H1 (cell line): ENCODE measurements around the gene CENPX. TPM values are rescaled to one million over a fixed set of nuclear protein-coding genes. Genes with fewer than 3 reads are reported as not detected.

Experiments
- CTCF ChIA-PET: fragments of 300-600 bp; sonication (Branson Sonifier 250); formaldehyde crosslinking; loops from one replicate; lab custom pipeline; 2021; ENCODE audit not compliant: partially characterized antibody; lab: Charles Lee
- POLR2A ChIA-PET: fragments of 300-600 bp; sonication (Branson Sonifier 250); formaldehyde crosslinking; loops from one replicate; lab custom pipeline; 2021; ENCODE audit warnings: inconsistent platforms; ENCODE audit not compliant: partially characterized antibody; lab: Charles Lee
- DNase-seq, 2 experiments: peaks; one replicate each; pipeline versions ENCODE4 v3.0.0 to v3.0.0-alpha.2; 2010 to 2022; ENCODE audit warnings: low spot score in 2 of 2, low read depth in 1 of 2, mixed read lengths in 1 of 2
- FAIRE-seq: peaks from 2 replicates; lab custom pipeline; 2011; peaks lifted over from hg19 to GRCh38; lab: Jason Lieb, UNC
- H2AFZ ChIP-seq: 2 replicates; pipeline ENCODE4 v1.8.1; 2012; ENCODE audit warnings: low read length, inconsistent platforms
- H2AK5ac ChIP-seq: 2 replicates; pipeline ENCODE4 v1.6.1; 2013; ENCODE audit warnings: low read depth, low read length
- H2BK120ac ChIP-seq: replicated peaks from 2 replicates; pipeline ENCODE3; 2013; ENCODE audit warnings: low read depth, low read length, inconsistent platforms
- H2BK12ac ChIP-seq: 2 replicates; pipeline ENCODE4 v1.6.1; 2013; ENCODE audit warnings: low read depth, low read length
- H2BK15ac ChIP-seq: 2 replicates; pipeline ENCODE4 v1.6.1; 2013; ENCODE audit warnings: low read length
- H2BK20ac ChIP-seq: 2 replicates; pipeline ENCODE4 v1.6.1; 2013; ENCODE audit warnings: low read length
- H2BK5ac ChIP-seq: 2 replicates; pipeline ENCODE4 v1.6.1; 2013; ENCODE audit warnings: low read depth, low read length
- H3K14ac ChIP-seq: 2 replicates; pipeline ENCODE4 v1.6.1; 2013; ENCODE audit warnings: inconsistent platforms; ENCODE audit not compliant: insufficient read length
- H3K18ac ChIP-seq: 2 replicates; pipeline ENCODE4 v1.6.1; 2013; ENCODE audit warnings: low read length; ENCODE audit errors: extremely low read depth
- H3K23ac ChIP-seq: 2 replicates; pipeline ENCODE4 v1.6.1; 2013; ENCODE audit warnings: inconsistent platforms; ENCODE audit not compliant: insufficient read length
- H3K23me2 ChIP-seq: 2 replicates; pipeline ENCODE4 v1.6.1; 2013; ENCODE audit warnings: low read depth, low read length
- H3K27ac ChIP-seq: 2 replicates; pipeline ENCODE4 v1.6.1; 2011; ENCODE audit warnings: low read depth, low read length, inconsistent platforms
- H3K27me3 ChIP-seq, 4 experiments: replicated peaks in 1 of 4; 1 replicate in 1 of 4; 2 replicates in 3 of 4; pipeline versions ENCODE4 v1.6.1 to v1.8.1; 2011 to 2013; ENCODE audit warnings: low read length in 3 of 4, mild to moderate bottlenecking in 3 of 4, inconsistent platforms in 2 of 4, mixed read lengths in 2 of 4, moderate library complexity in 1 of 4; ENCODE audit not compliant: control insufficient read depth in 3 of 4, insufficient read depth in 3 of 4; ENCODE audit errors: extremely low read depth in 1 of 4
- H3K36me3 ChIP-seq, 4 experiments: 2 replicates each; pipeline versions ENCODE4 v1.6.1 to v1.8.1; 2011 to 2013; ENCODE audit warnings: mild to moderate bottlenecking in 4 of 4, low read length in 3 of 4, moderate library complexity in 2 of 4, control low read depth in 1 of 4, inconsistent platforms in 1 of 4; ENCODE audit not compliant: insufficient read depth in 4 of 4, control insufficient read depth in 2 of 4
- H3K4ac ChIP-seq: replicated peaks from 2 replicates; pipeline ENCODE3; 2013; ENCODE audit warnings: low read length, low read depth, mixed read lengths, inconsistent platforms; ENCODE audit not compliant: insufficient read length
- H3K4me1 ChIP-seq, 4 experiments: replicated peaks in 1 of 4; 1 replicate in 1 of 4; 2 replicates in 3 of 4; pipeline versions ENCODE4 v1.6.1 to v1.8.1; 2011 to 2013; ENCODE audit warnings: low read length in 3 of 4, inconsistent platforms in 2 of 4, mixed read lengths in 1 of 4; ENCODE audit not compliant: insufficient read depth in 4 of 4, control insufficient read depth in 3 of 4
- H3K4me2 ChIP-seq, 2 experiments: 2 replicates each; pipeline versions ENCODE4 v1.6.1 to v1.8.1; 2011 to 2013; ENCODE audit warnings: low read depth in 2 of 2, low read length in 2 of 2, control low read depth in 1 of 2, inconsistent platforms in 1 of 2, mild to moderate bottlenecking in 1 of 2; ENCODE audit not compliant: insufficient read depth in 1 of 2
- H3K4me3 ChIP-seq, 4 experiments: fragments of 200-600, 300-600 bp in 1 of 4; sonication (generic), shearing (Covaris generic), sonication (Bioruptor Twin) in 1 of 4; 2 replicates each; pipeline versions ENCODE4 v1.5.1 to v1.8.1; 2011 to 2016; ENCODE audit warnings: low read length in 4 of 4, low read depth in 3 of 4, control low read depth in 2 of 4, inconsistent platforms in 2 of 4, mild to moderate bottlenecking in 2 of 4, mixed read lengths in 1 of 4, moderate library complexity in 1 of 4; ENCODE audit not compliant: insufficient read depth in 2 of 4; ENCODE audit errors: extremely low read depth in 1 of 4
- H3K56ac ChIP-seq: replicated peaks from 2 replicates; pipeline ENCODE3; 2013; ENCODE audit warnings: low read depth, mild to moderate bottlenecking, mixed read lengths, low read length, inconsistent platforms; ENCODE audit not compliant: insufficient read length
- H3K79me1 ChIP-seq: 2 replicates; pipeline ENCODE4 v1.6.1; 2013; ENCODE audit warnings: low read depth, low read length, control low read depth
- H3K79me2 ChIP-seq, 2 experiments: 2 replicates each; pipeline versions ENCODE4 v1.6.1 to v1.8.1; 2012 to 2013; ENCODE audit warnings: low read length in 2 of 2, mild to moderate bottlenecking in 2 of 2, inconsistent platforms in 1 of 2; ENCODE audit not compliant: insufficient read depth in 2 of 2, control insufficient read depth in 1 of 2
- H3K9ac ChIP-seq, 4 experiments: replicated peaks in 1 of 4; 1 replicate in 1 of 4; 2 replicates in 3 of 4; pipeline versions ENCODE4 v1.6.1 to v1.8.1; 2011 to 2013; ENCODE audit warnings: low read depth in 3 of 4, low read length in 3 of 4, control low read depth in 2 of 4, mild to moderate bottlenecking in 2 of 4, moderate library complexity in 2 of 4, inconsistent platforms in 1 of 4; ENCODE audit errors: extremely low read depth in 1 of 4
- H3K9me3 ChIP-seq, 2 experiments: 2 replicates each; pipeline versions ENCODE4 v1.6.1 to v1.8.1; 2012 to 2013; ENCODE audit warnings: mild to moderate bottlenecking in 2 of 2, moderate library complexity in 2 of 2, control low read depth in 1 of 2, inconsistent platforms in 1 of 2, low read depth in 1 of 2, low read length in 1 of 2, mixed read lengths in 1 of 2; ENCODE audit not compliant: insufficient read depth in 2 of 2
- H4K20me1 ChIP-seq, 2 experiments: replicated peaks in 1 of 2; 2 replicates each; pipeline versions ENCODE3 to v1.8.1; 2011 to 2013; ENCODE audit warnings: inconsistent platforms in 2 of 2, low read length in 2 of 2, mild to moderate bottlenecking in 1 of 2; ENCODE audit not compliant: insufficient read depth in 2 of 2, control insufficient read depth in 1 of 2
- H4K5ac ChIP-seq: 2 replicates; pipeline ENCODE4 v1.6.1; 2013; ENCODE audit warnings: low read length, low read depth, mixed read lengths, inconsistent platforms; ENCODE audit not compliant: insufficient read length
- H4K8ac ChIP-seq: 2 replicates; pipeline ENCODE4 v1.8.0; 2013; ENCODE audit warnings: mild to moderate bottlenecking, moderate library complexity, low read length, inconsistent platforms; ENCODE audit not compliant: insufficient read depth; ENCODE audit errors: extremely low read depth
- H4K91ac ChIP-seq: replicated peaks from 2 replicates; pipeline ENCODE3; 2013; ENCODE audit warnings: low read length, mixed read lengths, inconsistent platforms; ENCODE audit not compliant: insufficient read length
- SP4 ChIP-seq: IDR thresholded peaks from 2 replicates; pipeline ENCODE4 v1.6.1; 2012; ENCODE audit warnings: low read length, inconsistent platforms
- WGBS, 2 experiments: shearing (Covaris generic) in 1 of 2; methylation state at CpG; one replicate each; pipeline versions ENCODE4 v1.1.6 to v1.1.7; 2013 to 2015; ENCODE audit warnings: low lambda C conversion rate in 2 of 2, mixed read lengths in 2 of 2, inconsistent platforms in 1 of 2, low coverage in 1 of 2, missing lambda C conversion rate in 1 of 2; ENCODE audit not compliant: insufficient replicate concordance in 2 of 2, insufficient coverage in 1 of 2, insufficient read length in 1 of 2; ENCODE audit errors: extremely low coverage in 1 of 2, missing lambda C conversion rate in 1 of 2; 5-methylcytosine and 5-hydroxymethylcytosine counted together
- polyA plus RNA-seq, 7 experiments: library from polyadenylated mRNA; depleted of rRNA in 3 of 7; stranded (reverse) in 5 of 7; unstranded in 2 of 7; fragments of >200 nt in 5 of 7; fragments of 200-250 nt in 2 of 7; gene quantifications; 1 replicate in 5 of 7; 2 replicates in 1 of 7; 4 replicates in 1 of 7; pipeline versions ENCODE4 v1.2.1 to v1.2.3, GENCODE V29; 2011 to 2013; ENCODE audit warnings: missing spikeins in 2 of 7, mixed read lengths in 2 of 7
- total RNA-seq: library from RNA; stranded (reverse); fragmentation: NEBNext Ultra II Directional; extraction: Animal tissue kit (Norgen Biotek cat#: 25700); gene quantifications from 2 replicates; pipeline ENCODE4 v1.2.1, GENCODE V29; 2021

CENPX gene
- total and polyA plus RNA-seq, 2 of the 8 experiments (the other 6 are each of a cell fraction or from before 2014, with no cell fraction given), result 116 to 122 TPM

- Histone ChIP-seq H3K4me1 (peaks cover 0 to 19% (median 10%) of the 10 kb centered on the region in 4 experiments; a peak in 5 of 7 replicates), H3K23me2 (peaks cover 3% of the 10 kb centered on the region; the same call in 1 of the 2 replicates), H3K4me2 (no peak overlapping the region), H4K20me1 (peaks cover 0 to 8% of the 10 kb centered on the region in 2 experiments), H2BK12ac (no peak overlapping the region), H3K18ac (no peak overlapping the region), H3K4ac (no peak overlapping the region), H3K27me3 (peaks cover 0 to 4% (median 0%) of the 10 kb centered on the region in 4 experiments; a peak in 1 of 7 replicates), H2AK5ac (no peak overlapping the region), H2BK15ac (no peak overlapping the region), H2AFZ (no peak overlapping the region), H2BK120ac (no peak overlapping the region), H3K56ac (no peak overlapping the region), H3K79me1 (no peaks in the 10 kb centered on the region; the same call in 1 of the 2 replicates), H3K9ac (no peak overlapping the region; a peak in 1 of 7 replicates), H2BK20ac (no peak overlapping the region), H4K5ac (no peak overlapping the region), H4K91ac (no peak overlapping the region), H3K79me2 (no peaks in the 10 kb centered on the region), H3K4me3 (no peak overlapping the region), H3K9me3 (no peaks in the 10 kb centered on the region), H3K36me3 (peaks cover 0 to 8% (median 2%) of the 10 kb centered on the region in 4 experiments; a peak in 3 of 8 replicates), H3K23ac (no peak overlapping the region), H3K14ac (no peak overlapping the region), H2BK5ac (0 out of 2 replicates have a peak overlapping the region, but pooled peaks have one; percentile 10), H4K8ac (no peak overlapping the region), H3K27ac (no peak overlapping the region)
- no peak for DNase-seq
- TF ChIP-seq SP4, result no peak
- no peak for FAIRE-seq
- CTCF ChIA-PET, result no interaction called here
- POLR2A ChIA-PET, result interaction anchor here (0.9 kb wide), 1 partner anchor 10 kb away, joined by 3 read pairs; no protein-coding TSS in a partner anchor
- 91% methylated on average over 14 of the region's 14 CpGs; no CpG with 5 or more reads in 1 of the 2 experiments for WGBS, 2 experiments
Measured at GRCh38 chr17:82045936-82046484, 23.3 kb upstream of the CENPX start.
